Vagina (tissue), 2 donors: ENCODE results near the gene POFUT1.

Experiments
- POLR2AphosphoS5 ChIP-seq, 2 donors: sonication (generic); formaldehyde crosslinking; IDR thresholded peaks; one replicate each; pipeline ENCODE4 v1.9.0; 2017; ENCODE audit warnings: antibody characterized with exemption in 2 of 2, mild to moderate bottlenecking in 2 of 2, low read depth in 1 of 2; ENCODE audit not compliant: insufficient read depth in 1 of 2
- TF ChIP-seq, protein P1 (sequence below), 3 experiments: fragments of 450-650 bp in 2 of 3; fragments of 200-600 bp in 1 of 3; sonication (generic) in 1 of 3; IDR thresholded peaks; one replicate each; pipeline ENCODE4 v1.5.1; 2017 to 2019; ENCODE audit warnings: antibody characterized with exemption in 3 of 3, mild to moderate bottlenecking in 2 of 3, moderate library complexity in 2 of 3

- TF ChIP-seq, protein P1, sequence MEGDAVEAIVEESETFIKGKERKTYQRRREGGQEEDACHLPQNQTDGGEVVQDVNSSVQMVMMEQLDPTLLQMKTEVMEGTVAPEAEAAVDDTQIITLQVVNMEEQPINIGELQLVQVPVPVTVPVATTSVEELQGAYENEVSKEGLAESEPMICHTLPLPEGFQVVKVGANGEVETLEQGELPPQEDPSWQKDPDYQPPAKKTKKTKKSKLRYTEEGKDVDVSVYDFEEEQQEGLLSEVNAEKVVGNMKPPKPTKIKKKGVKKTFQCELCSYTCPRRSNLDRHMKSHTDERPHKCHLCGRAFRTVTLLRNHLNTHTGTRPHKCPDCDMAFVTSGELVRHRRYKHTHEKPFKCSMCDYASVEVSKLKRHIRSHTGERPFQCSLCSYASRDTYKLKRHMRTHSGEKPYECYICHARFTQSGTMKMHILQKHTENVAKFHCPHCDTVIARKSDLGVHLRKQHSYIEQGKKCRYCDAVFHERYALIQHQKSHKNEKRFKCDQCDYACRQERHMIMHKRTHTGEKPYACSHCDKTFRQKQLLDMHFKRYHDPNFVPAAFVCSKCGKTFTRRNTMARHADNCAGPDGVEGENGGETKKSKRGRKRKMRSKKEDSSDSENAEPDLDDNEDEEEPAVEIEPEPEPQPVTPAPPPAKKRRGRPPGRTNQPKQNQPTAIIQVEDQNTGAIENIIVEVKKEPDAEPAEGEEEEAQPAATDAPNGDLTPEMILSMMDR (IDR thresholded peaks at IDR 0.05), result no peak
- no peak for TF ChIP-seq POLR2AphosphoS5 (IDR thresholded peaks at IDR 0.05; ENCODE audit: insufficient read depth in 1 of 2, low read depth in 1 of 2)
These were observed 44.5 kb downstream of the POFUT1 start for GRCh38 chr20:32252189-32252588.
